Myocyte (in vitro differentiated cells): Measurements from ENCODE around the gene GPR183. TPM values are rescaled to one million over a fixed set of nuclear protein-coding genes. Genes with fewer than 3 reads are reported as not detected.

Experiments used
- DNase-seq: peaks from one replicate; pipeline ENCODE4 v3.0.0-alpha.2; 2012; ENCODE audit warnings: low read depth
- total RNA-seq: library from RNA; depleted of rRNA; stranded (reverse); fragments of >200 nt; gene quantifications from 2 replicates; pipeline ENCODE4 v1.2.3, GENCODE V29; 2014

Gene GPR183
- total RNA-seq, 1 donor from 2014 or later, result 0.32 TPM

DNA sequence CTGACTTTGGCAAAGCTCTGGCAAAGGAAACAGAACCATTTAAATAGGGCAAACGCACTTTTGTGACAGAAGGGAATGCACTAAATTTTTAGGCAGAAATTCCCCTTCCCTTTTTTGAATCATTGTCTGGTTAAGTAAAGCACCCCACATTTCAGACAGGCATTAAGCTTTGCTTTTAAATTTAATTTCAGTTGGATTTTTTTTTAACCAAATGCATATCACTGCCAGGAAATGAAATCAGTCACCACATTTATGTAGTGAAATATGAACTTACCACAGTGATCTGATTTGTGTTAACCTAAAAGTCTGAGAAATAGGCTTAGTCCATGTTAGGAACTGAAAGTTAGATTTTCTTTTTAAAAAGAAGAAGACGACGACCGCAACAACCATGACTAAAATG lies 10.8 kb downstream of the GPR183 start:
- no peak for DNase-seq

DNA sequence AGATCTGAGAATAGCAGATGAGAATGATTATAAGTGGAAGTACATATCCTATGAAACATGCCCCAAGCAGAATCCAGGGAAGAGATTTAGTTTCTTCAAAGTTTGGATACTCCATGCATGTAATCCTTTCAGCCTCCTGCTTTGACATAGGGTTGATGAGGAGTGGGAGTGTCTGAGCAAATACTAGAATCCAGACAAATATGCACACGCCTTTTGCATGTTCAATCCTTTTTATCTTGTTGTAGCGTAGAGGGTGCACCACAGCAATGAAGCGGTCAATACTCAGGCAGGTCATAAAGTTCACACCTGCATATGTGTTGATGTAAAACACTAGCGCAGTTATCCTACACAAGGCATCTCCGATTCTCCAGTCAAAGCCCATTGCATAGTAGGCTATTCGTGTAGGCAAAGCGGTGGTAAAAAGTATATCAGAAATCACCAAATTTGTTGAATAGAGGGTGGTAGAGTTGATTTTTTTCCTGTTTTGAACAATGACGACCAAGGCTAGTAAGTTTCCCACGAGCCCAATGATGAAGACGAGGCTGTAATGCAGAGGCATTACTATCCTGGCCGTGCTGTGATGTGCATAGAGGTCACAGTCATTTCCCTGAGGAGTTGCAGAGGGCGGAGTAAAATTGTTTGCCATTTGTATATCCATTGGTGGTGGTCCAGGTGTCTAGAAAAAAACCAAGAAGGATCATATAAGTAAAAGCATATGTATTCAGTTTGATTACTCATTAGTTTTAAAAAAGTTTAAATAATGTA lies 11.5 kb downstream of the GPR183 start:
- DNase-seq, result no peak

DNA sequence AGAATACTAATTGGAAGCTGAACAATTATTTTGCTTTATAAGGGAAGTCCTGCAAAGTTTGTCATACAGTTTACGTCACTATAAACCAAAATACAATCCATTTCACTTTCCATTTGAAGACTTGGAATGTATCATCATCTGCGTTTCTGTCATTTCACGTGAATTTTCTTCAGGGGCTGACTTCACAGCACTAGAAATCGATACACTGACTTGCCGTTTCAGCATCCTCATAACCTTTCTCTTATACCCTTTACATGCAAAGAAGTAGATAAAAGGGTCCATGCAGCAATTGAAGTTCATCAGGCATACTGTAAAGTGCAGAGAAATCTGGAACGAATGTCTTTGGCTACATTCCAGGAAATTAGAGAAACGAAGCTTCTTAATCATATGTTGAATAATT lies 12.2 kb downstream of the GPR183 start:
- DNase-seq, result no peak

DNA sequence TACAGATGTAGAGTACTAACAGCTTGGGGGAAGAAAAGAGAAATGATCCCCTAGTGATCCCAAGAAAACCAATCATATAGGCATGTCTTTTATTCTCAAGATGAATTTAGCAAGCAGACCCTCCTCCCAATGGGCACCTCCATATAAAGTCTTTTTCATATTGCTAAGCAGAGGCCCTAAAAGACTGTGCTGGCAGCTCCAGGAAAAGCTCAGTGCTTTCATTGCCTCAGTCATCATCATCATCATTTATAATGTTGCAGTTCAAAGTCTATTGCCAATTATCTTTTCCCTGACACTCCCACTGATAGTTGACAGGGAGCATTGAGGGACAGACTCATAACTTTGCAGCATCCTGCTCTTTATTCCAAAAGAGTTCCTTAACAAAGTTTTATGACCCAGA lies 13.0 kb downstream of the GPR183 start:
- no peak for DNase-seq

DNA sequence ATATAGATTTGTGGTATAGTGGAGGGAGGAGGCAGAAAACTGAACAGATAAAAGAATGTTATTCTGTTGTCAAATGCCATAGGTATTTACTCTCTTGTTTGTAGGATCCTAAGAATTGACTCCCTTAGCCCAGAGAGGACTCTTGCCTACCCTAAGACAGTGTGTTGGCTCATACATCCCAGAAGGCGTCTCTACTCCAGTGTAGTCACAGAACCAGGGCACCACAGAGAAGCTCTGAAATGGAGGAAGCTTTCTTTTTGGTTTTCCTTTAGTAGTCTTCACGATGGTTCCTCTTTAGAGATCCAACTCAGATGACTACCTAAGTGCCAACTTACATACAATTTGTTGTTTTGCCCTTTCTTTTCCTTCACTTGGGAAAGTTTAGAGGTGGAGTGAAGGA lies 14.0 kb downstream of the GPR183 start:
- DNase-seq, result no peak

DNA sequence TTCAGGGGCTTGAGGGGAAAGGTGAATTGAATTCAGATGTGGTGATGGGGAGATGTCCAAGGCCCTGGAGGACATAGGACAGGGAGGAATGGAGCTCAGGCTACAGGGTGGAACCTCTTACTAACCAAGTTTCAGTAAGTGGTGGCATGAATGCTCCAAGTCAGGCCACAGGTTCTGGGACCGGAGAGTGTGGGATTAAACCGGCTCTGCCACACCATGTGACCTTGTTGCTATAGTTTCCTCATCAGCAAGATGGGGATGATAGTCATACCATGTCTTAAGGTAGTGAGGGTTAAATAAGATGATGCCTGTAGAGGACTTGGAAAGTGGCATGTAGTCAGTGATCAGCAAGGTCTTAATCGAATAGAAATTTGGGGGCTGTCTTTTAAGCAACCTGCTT lies 16.3 kb downstream of the GPR183 start:
- no peak for DNase-seq

DNA sequence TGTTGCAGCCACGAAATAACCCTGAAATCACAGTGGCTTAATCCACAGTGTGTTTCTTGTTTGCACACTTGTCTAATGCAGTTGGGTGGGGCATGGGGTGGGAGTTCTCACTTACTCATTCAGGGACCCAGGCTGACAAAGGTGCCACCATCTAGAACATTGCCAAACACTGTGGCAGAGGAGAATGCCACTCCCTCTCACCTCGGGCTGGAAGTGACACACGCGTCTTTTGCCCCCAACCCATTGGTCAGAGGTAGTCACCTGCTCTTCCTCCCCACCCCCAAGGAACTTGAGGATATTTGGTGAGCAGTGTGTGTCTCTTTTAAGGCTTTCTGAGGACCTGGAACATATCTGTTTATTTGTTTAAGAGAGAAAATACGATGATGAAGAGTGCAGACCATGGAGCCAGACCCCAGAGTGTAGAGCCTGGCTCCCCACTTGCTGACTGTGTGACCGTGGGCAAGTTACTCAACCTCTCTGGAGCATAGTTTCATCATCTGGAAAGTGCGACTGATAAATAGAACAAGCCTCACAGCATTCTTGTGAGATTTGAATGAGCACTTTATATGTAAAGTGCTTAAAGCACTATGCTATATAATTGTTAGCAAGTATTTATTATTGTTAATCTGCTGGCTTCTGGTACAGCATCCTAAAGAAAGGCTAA lies 17.4 kb downstream of the GPR183 start:
- no peak for DNase-seq

DNA sequence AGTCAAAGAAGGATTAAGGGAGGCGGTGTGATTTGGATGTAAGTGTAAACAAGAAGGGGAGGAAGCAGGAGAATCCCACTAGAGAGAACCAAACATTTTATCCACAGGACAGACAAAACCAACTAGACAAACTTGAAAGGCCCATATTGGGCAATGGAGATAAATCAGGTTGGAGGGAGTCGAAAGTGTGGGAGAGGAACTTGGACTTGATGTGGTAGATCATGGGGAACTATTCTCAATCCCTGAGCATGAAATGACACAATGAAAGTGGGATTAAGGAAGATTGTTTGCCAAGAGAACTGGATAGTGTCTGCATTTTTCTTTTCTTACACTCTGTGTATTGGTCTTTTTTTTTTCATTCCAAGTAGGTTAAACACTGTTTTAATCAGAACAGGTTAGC lies 17.9 kb downstream of the GPR183 start:
- DNase-seq, result no peak

DNA sequence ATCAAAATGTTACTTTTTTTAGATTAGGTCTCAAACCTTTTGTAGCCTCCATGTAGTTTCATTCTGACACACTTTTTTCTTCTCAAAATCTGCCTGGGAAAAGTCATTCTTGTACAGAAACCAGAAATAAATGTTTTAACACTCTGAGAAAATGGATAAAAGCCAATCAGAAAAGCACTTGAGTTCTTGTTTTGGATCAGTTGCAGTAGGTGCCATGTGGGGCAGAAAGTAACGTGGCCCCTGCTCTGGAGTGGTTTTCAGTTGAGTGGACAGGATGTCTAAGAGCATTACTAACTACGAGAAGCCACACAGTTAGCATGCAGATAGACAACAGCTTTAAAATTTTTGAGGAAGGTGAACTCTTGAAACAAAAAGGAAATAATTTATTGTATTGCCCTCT lies 19.1 kb downstream of the GPR183 start:
- DNase-seq, result no peak

DNA sequence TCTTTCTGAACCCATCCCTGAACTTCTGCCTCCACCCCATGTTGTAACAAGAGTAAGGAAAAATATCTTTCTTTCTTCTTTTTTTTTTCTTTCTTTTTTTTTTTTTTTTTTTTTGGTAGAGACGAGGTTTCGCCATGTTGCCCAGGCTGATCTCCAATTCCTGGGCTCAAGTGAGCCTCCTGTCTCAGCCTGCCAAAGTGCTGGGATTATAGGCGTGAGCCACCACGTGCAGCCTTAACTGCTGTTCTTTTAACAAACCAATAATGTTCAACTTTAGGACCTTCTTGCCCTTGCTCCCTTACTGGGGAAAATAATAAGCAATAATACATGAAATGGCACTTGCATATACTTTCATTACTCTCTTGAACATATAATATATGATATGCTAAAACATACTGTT lies 19.6 kb downstream of the GPR183 start:
- DNase-seq, result no peak

DNA sequence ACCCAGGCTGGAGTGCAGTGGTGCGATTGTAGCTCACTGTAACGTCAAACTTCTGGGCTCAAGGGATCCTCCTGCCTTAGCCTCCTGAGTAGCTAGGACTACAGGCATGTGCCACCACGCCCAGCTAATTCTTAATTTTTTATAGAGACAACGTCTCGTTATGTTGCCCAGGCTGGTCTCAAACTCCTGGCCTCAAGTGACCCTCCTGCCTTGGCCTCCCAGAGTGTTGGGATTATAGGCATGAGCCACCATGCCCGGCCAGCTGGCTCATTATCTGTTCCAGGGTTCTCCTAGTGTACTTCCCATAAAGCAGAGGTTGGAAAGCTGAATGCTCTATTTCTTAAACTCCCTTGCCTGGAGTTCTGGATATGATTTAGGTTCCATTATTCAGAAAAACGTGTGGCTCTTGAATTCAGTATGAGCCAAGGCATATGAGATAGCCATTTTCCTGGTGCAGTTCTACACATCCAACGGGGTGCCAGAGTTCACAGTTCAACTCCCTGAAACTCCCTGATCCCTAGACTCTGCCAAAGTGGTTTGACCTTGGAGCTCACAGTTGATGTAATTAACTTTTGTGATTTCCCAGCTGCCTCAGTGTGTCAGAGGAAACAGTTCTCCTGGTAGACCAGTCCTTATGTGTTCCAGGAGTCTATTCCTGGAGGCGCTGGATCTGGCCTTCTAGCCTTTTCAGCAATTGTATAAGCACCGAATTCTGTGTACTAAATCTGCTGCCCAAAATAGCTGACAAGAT lies 21.6 kb downstream of the GPR183 start:
- DNase-seq, result no peak

DNA sequence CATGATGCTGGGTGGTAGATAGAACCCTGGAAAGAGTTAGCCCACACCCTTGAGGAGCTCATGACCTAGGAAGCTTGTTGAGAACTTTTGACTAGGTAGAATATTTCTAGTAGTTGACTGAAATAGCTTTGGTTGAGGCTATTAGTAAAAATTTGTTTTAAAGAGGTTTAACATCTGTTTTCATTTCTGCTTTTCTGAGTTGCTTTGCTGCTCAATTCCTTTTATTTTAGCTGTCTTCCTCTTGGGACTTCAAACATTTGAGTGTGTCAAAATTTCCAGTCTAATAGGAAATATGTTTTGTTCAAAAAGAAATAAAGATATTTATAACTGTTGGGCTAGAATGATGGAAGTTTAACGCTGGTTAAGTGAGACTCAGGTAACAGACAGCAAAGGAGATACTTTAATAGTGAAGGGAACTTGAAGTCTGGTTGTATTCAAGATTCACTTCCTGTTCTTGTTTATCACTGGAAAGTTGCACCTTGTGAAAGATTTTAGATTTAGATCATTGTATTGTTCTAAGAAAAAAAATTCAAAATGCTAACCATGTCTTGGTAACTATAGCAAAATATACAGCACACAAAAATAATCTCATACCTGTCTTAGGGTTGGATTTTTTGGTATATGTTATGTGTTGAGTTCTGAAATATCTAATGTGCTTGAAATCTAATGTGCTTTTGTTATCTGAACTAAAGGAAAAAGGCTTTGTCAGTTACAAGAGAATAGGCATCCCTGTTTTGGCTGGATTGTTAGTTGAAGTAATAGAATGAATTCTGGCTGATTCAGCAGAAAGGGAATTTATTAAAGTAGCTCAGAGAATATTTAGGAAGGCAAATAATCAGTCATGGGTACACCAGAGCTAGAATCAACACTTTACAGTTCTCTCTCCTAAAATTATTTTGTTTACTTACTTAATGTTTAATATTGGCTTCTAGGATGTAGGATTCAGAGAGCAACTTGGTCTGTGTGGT lies 24.7 kb downstream of the GPR183 start:
- DNase-seq, result no peak

DNA sequence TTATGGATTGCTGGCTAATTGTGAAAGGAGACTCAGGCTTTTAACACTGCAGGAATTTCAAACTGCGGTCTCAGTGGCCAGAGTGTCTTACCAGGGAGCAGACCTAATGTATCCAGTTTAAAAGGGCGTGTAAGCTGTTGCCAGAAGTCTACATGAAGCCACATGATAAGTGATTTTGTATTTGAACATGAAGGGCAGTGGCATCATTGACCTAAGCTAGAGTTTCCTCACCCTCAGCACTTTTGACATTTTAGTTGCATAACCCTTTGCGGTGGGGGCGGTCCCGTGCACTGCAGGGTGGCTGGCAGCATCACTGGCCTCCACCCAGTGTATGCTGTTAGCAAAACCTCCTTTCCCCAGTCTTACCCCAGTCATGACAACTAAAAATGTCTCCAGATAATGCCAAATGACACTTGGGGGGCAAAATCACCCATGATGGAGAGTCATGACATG lies 25.4 kb downstream of the GPR183 start:
- no peak for DNase-seq

DNA sequence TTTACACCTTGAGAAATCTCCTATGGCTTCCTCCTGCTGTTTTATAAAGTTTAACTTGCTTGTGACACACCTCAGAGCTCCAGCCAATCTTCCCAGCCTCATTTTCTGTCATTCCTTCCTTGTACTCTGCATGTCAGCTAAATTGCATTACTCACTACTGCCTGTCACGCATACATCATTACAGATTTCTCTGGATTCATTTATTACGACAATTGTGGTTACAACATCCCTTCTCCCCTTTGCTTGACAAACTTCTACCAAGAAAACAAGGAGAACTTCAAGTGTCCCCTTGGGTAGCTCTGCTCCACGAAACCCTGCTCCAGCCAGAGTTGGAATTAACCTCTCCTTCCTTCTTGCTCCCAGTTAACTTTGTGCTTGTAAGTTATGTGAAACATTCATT lies 27.0 kb downstream of the GPR183 start:
- DNase-seq, result no peak

DNA sequence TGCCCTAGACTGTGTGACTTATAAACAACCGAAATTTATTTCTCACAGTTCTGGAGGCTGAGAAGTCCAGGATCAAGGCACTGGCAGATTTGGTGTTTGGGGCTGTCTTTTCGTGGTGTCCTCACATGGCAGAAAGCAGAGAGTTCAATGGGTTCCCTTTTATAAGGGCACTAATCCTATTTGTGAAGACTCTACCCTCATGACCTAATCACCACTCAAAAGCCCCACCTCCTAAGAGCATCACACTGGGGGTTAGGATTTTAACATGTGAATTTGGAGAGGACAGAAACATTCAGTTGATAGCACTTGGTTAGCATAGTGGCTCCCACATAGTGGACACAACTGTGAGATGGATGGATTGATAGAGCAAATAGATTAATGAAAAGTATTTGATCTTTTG lies 27.6 kb downstream of the GPR183 start:
- DNase-seq, result no peak

DNA sequence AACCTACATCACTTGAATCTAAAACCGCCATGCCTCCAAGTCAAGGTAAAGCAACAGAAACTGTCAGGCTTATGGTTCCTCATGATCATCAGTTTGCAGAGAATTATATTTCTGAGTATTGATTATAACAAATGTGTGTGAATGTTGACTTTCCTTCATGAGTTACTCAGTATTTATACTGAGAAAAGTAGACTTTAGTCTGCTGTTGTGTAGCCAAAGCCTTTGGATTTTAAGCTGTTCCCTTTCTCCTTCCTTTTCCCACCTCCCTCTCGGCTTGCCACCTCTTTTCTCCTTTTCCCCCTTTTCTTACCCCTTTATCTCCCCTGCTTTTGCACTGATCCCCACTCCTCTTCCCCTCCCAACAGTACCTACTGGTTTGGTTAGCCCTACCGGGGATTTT lies 28.4 kb downstream of the GPR183 start:
- DNase-seq, result no peak

DNA sequence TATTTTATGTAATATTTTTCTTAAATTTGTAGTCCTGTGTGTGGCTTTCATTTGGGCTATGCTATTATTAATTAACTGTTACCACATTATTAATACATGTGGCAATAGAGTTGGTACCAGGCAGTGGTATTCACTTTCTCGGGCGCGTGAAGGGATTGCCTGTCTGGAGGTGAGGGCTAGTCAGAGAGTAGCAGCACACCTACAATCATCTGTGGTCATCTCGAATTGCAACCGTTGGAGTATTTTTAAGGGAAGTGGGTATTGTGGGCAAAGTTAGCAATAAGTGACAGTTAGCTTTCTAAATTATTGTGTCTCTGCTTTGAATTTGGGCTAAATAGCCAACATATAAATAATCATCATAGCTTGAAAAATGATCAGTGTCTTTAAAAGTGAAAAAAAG lies 29.0 kb downstream of the GPR183 start:
- no peak for DNase-seq

DNA sequence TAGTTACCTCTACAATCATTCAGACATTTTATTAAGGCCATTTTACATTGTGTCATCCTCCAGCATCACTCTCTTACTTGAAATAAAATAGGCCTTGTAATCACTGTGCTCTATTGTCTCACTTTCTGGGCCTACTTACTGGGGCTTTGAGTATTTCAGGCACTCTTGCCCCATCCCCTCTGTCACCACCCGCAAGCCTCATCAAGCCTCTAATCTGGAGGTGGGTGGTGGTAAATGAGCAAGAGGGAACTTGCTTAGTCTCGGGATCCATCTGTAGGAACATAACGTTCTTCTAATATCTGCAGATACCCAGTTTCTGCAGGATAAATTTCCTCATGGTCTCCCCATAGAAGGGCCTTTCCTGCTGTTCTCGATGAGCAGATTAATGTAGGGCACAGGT lies 29.6 kb downstream of the GPR183 start:
- no peak for DNase-seq

DNA sequence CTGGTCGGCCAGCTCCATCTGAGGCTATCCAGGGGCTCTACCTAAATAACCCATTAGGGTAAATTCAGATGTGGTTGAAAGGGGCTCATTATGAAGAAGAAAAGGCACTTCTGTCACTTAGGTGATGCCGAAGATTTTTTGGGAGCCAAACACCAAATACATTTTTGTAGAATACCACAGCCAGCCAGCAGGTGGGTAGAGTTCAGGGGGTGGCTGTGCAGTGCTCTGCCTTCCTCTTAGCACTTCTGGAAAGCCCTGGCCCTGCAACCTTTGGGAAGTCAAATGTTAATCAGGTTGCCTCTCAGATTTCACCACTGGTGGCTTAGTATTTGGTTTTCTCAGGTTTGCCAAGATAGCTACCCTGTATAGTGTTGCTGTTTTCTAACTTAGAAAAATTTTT lies 30.5 kb downstream of the GPR183 start:
- no peak for DNase-seq

DNA sequence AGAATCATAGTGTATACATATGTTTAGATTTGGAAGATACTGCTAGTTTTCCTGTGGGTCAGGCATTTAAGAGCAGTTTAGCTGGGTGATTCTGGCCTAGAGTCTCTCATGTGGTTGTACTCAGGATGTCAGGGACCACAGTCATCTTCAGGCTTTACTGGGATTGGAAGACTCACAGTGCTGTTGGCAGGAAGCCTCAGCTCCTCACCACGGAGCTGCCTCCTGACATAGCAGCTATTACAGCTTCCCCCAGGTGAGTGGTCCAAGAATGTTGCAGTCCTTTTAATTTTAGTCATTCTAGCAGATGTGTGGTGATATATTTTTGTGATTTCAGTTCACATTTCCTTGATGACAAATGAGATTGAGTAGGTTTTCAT lies 32.1 kb downstream of the GPR183 start:
- peak; percentile 65 for DNase-seq

DNA sequence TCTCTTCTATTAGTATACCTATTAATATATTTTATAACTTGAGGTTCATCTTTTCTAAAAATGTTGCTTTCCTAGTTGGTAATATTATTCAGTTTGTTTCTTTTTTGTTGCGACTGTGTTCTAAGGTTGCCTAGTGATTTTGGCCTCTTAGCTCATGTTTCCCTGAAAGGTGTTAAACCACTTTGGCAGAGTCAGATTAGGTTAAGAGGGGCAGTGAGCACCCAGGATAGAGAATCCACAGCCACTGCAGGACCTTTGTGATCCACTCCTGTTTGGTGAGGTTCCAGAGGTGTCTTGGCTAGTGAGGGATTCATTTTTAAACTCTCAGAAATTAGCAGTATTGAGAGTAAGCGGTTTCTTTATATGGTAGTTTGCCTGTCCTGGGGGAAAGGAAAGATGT lies 34.1 kb downstream of the GPR183 start:
- no peak for DNase-seq
